Tibial nerve (tissue), 4 donors: ENCODE results near the gene HDDC3.

Experiments used
- CTCF ChIP-seq, 5 experiments: fragments of 200-600 bp in 3 of 5; fragments of 450-650 bp in 2 of 5; sonication (generic) in 3 of 5; IDR thresholded peaks; one replicate each; pipeline ENCODE4 v1.5.1; 2016 to 2019; ENCODE audit warnings: antibody characterized with exemption in 5 of 5, mild to moderate bottlenecking in 3 of 5, moderate library complexity in 2 of 5
- EP300 ChIP-seq, 2 donors: sonication (generic); formaldehyde crosslinking; IDR thresholded peaks; one replicate each; pipeline ENCODE4 v1.6.1; 2017; ENCODE audit warnings: antibody characterized with exemption in 2 of 2, mild to moderate bottlenecking in 1 of 2
- POLR2A ChIP-seq, 2 donors: fragments of 450-650 bp; IDR thresholded peaks; one replicate each; pipeline ENCODE4 v1.6.1; 2017; ENCODE audit warnings: antibody characterized with exemption in 2 of 2, mild to moderate bottlenecking in 2 of 2, moderate library complexity in 2 of 2

GRCh38 chr15:90955624-90956273, 23.4 kb upstream of the HDDC3 start:
- no peak for TF ChIP-seq POLR2A (IDR thresholded peaks at IDR 0.05)
- TF ChIP-seq EP300 (IDR thresholded peaks at IDR 0.05): no peak
- TF ChIP-seq CTCF (IDR thresholded peaks at IDR 0.05): no peak
